Activated T-cell treated with anti-CD3 and anti-CD28 coated beads, Interleukin-2, amount 50 U/mL, for 72 hours (primary cell): ENCODE data around the gene BHLHA15. TPM values are rescaled to one million over a fixed set of nuclear protein-coding genes. Genes with fewer than 3 reads are reported as not detected.
A peak's percentile ranks its signal among the peaks of the same experiment; 100 is the strongest.

Experiments
- ATAC-seq, 2 donors: fragments of 150-1000 bp; cut with Tn5 transposase; replicated peaks in 1 of 2; 2 replicates each; pipeline ENCODE4 v1.10.0; 2021; ENCODE audit warnings: moderate library complexity in 2 of 2, mild to moderate bottlenecking in 1 of 2
- DNase-seq, 2 donors: peaks; one replicate each; pipeline ENCODE4 v3.0.0; 2021 to 2022; ENCODE audit warnings: mixed read lengths in 1 of 2
- H3K27ac Mint-ChIP-seq: one replicate; pipeline ENCODE4 v1.8.0; 2022; ENCODE audit warnings: mild to moderate bottlenecking, moderate library complexity, mixed read lengths
- H3K27me3 Mint-ChIP-seq: one replicate; pipeline ENCODE4 v1.8.0; 2022; ENCODE audit warnings: low read depth, mixed read lengths
- H3K36me3 Mint-ChIP-seq, 2 donors: one replicate each; pipeline ENCODE4 v1.8.0; 2022; ENCODE audit warnings: mixed read lengths in 2 of 2, mild to moderate bottlenecking in 1 of 2; ENCODE audit not compliant: insufficient read depth in 2 of 2
- H3K4me1 Mint-ChIP-seq: one replicate; pipeline ENCODE4 v1.8.0; 2022; ENCODE audit warnings: low read depth, mixed read lengths
- H3K4me3 Mint-ChIP-seq, 2 donors: one replicate each; pipeline ENCODE4 v1.8.0; 2022; ENCODE audit warnings: mild to moderate bottlenecking in 2 of 2, mixed read lengths in 2 of 2, moderate library complexity in 2 of 2
- H3K9me3 Mint-ChIP-seq, 2 donors: one replicate each; pipeline ENCODE4 v1.8.0; 2022; ENCODE audit warnings: mixed read lengths in 2 of 2
- total RNA-seq, 2 donors: library from RNA; stranded (reverse); gene quantifications; one replicate each; pipeline ENCODE4 v1.2.3, GENCODE V29; 2022

Gene BHLHA15
- total RNA-seq: 1 to 10 TPM in 1 of 2 donors, under 1 TPM in 1; 0.65 to 3.3 TPM

DNA sequence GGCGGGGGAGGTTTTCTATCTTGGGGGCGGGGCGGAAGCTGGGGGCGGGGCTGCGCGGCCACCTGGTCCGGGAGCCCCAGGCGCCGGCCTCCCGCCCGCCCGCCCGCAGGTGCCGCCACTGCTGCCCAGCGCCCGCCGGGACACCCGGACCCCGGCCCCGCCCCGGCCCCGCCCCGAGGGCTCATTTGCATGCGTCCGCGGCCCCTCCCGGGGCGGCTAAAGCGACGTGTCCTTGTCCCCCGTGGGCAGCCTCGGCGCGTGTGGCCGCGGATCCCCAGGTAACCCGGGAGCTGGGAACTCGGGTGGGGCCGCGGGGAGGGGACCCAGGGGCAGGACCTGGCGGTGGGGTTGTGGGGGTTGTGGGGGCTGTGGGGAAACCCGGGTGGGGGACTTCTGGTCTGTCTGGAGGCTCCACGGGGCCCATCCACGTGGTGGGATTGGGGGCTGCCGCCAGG, at the start of gene BHLHA15:
Gene BHLHA15, plus strand, starts transcription at position 219 of the 455 bp plus-strand sequence. CDS start 871 bp downstream, outside the sequence.
- Mint-ChIP-seq H3K27ac (peak within 1 kb of the TSS; percentile 13), H3K36me3 (no peaks in the 10 kb centered on the region), H3K4me1 (no peaks in the 10 kb centered on the region), H3K4me3 (peak within 1 kb of the TSS; percentile 56 to 70), H3K9me3 (no peaks in the 10 kb centered on the region), H3K27me3 (no peaks in the 10 kb centered on the region)
- ATAC-seq (peak; percentile 60 to 69), DNase-seq (peak; percentile 31 to 55)

DNA sequence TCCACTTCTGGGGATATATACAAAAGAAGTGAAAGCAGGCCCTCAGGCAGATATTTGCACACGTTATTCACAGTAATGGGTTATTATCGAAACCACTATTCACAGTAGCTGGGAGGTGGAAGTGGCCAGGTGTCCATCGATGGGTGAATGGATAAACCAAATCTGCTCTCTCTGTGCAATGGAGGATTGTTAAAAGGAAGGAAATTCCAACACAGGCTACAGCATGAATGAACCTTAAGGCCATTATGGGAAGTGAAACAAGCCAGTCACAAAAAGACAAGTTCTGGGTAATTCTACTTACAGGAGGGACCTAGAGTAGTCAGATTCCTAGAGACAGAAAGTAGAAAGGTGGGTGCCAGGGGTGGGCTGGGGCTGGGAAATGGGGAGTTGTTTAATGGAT, 48.5 kb upstream of the BHLHA15 start:
- no peak overlapping the region for H3K27ac Mint-ChIP-seq
- H3K4me1 Mint-ChIP-seq: peaks cover 9% of the 10 kb centered on the region
- ATAC-seq (no peak), DNase-seq (no peak)
- no peaks in the 10 kb centered on the region for H3K9me3 Mint-ChIP-seq
- no peak overlapping the region for H3K4me3 Mint-ChIP-seq
- H3K27me3 Mint-ChIP-seq: no peaks in the 10 kb centered on the region
- peaks cover 0 to 2% of the 10 kb centered on the region in 2 donors for H3K36me3 Mint-ChIP-seq

DNA sequence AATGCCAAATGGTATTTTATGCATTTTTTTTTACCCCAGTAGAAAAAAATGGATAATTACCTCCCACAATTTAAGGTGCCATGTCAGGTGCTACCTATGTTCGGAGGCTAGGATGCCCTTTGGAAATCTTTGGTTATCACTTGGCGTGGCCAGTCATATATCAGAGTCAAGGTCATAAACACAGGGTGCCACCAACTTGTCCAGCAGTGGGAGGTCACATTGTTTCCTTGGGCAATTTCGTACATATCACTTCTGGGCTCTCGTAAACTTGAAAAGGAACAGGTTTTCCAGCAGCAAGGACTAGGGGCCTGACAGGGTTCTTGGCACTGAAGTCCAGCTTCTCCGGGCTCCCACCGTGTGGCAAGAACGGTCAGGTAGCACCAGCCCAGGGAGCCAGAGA, 48.0 kb upstream of the BHLHA15 start:
- DNase-seq: no peak
- Mint-ChIP-seq H3K4me1 (peaks cover 12% of the 10 kb centered on the region), H3K9me3 (no peaks in the 10 kb centered on the region), H3K27ac (no peak overlapping the region), H3K27me3 (no peaks in the 10 kb centered on the region), H3K36me3 (peaks cover 0 to 2% of the 10 kb centered on the region in 2 donors), H3K4me3 (no peak overlapping the region)
- ATAC-seq: no peak

DNA sequence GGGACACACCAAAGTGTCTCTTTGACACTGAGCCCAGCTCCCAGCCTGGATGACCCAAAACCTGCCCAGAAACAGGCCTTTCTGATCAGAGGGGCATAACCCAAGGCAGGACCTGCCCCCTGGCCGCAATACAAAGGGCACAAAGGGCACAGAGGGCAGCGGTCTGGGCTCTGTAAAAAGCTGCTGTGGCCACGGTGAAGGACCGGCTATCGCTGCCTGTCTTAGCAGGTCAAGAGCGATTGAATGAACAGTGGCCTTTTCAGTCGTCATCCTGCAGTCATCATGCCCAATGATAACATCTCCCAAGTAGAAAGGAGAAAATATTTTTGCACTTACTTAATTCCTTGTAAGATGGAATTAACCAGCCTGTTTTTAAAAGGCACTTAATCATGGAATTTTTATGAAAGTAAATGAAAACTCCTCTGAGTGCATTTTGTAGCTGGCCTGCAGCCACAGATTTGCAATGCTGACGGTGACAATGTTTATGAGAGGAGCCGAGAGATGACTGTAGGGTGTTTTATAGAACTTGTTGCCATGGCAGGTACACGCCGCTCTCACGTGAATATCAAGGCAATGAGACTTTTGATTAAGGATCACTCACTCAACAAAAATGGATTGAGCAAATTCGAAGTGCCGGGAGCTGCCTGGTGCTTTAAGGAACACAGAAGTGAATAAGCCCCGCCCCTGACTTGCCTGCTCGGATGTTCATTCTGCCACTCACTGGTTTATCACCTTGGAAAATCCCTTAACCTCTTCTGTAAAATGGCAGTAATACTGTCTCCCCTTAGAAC, 47.3 kb upstream of the BHLHA15 start:
- Mint-ChIP-seq H3K27ac (no peak overlapping the region), H3K4me3 (no peak overlapping the region), H3K4me1 (peaks cover 12% of the 10 kb centered on the region), H3K27me3 (no peaks in the 10 kb centered on the region), H3K9me3 (no peaks in the 10 kb centered on the region), H3K36me3 (peaks cover 0 to 2% of the 10 kb centered on the region in 2 donors)
- DNase-seq: no peak
- ATAC-seq: no peak

DNA sequence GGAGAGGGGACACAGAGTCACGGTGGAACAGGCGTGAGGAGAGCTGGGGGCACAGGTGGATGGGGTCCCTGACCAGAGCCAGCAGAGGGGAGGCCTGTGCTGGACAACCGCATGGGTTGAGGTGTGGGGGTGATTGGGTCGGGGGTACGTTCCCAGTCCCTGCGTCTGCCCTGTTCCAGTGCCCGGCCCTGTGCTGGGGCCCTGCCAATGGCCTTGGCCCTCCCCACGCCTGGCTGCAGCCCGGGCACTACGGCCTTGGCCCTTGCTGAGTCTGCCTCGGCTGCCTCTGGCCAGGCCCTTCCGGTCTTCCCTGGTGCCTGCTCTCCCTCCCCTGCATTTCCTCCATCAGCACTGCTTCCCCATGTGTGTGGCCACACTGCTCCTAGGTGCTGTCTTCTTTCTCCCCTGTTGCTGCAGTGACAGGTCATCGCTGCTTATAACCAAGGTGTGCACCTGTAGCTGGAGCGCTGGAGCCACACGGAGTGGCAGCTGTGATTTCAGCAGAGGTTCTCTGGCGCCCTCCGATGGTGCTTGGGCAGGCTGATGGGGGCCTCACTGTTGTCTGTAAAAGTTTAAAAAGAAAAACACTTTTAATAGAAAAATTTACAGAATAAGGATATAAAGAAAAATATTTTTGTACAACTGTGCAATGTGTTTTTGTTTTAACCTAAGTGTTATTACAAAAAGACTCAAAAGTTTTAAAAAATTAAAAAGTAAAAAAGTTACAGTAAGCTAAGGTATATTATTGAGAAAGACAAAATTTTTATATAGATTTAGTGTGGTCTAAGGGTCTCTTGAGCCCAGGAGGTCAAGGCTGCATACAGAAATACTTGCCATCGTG, 45.2 kb upstream of the BHLHA15 start:
- Mint-ChIP-seq H3K27me3 (no peaks in the 10 kb centered on the region), H3K27ac (no peak overlapping the region), H3K4me1 (peaks cover 12% of the 10 kb centered on the region), H3K4me3 (no peak overlapping the region), H3K36me3 (no peaks in the 10 kb centered on the region), H3K9me3 (no peaks in the 10 kb centered on the region)
- DNase-seq (peak; percentile 62 to 65), ATAC-seq (peak; percentile 66 to 71)

DNA sequence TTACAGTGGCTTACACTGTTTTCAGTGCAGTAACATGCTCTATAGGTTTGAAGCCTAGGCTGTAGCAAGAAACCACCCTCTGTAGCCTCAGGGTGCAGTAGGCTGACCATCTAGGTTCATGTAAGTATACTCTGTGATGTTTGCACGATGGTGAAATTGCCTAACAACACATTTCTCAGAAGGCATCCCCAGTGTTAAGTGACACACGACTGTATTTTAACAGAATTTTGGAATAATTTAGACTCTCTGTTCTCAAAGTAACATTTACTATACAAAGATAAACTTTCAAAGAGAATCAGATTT, 44.6 kb upstream of the BHLHA15 start:
- ATAC-seq (no peak), DNase-seq (no peak)
- no peaks in the 10 kb centered on the region for H3K27me3 Mint-ChIP-seq
- no peaks in the 10 kb centered on the region for H3K9me3 Mint-ChIP-seq
- no peak overlapping the region for H3K4me3 Mint-ChIP-seq
- H3K27ac Mint-ChIP-seq: no peak overlapping the region
- H3K36me3 Mint-ChIP-seq: no peaks in the 10 kb centered on the region
- peaks cover 12% of the 10 kb centered on the region for H3K4me1 Mint-ChIP-seq

DNA sequence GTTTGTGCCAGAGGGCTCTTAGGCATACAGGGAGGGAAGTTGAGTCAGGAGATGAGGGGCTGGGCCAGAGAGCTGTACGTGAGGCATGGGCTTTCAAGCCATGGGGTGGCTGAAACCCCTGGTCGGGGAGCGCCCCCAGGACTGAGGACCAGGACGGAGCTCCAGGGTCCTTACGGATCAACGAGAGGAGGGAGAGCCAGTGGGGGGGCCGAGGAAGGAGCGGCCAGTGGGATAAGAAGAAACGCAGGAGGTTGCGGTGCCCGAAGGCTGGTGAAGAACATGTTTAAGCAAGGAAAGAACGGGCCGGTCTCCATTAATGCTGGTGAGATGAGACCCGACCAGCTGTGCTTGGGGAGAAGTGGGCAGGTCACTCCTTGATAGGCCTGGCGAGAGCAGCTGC, 43.6 kb upstream of the BHLHA15 start:
- Mint-ChIP-seq H3K36me3 (no peaks in the 10 kb centered on the region), H3K4me3 (no peak overlapping the region), H3K4me1 (peaks cover 12% of the 10 kb centered on the region), H3K27ac (no peak overlapping the region), H3K9me3 (no peaks in the 10 kb centered on the region), H3K27me3 (no peaks in the 10 kb centered on the region)
- DNase-seq: no peak
- no peak for ATAC-seq

DNA sequence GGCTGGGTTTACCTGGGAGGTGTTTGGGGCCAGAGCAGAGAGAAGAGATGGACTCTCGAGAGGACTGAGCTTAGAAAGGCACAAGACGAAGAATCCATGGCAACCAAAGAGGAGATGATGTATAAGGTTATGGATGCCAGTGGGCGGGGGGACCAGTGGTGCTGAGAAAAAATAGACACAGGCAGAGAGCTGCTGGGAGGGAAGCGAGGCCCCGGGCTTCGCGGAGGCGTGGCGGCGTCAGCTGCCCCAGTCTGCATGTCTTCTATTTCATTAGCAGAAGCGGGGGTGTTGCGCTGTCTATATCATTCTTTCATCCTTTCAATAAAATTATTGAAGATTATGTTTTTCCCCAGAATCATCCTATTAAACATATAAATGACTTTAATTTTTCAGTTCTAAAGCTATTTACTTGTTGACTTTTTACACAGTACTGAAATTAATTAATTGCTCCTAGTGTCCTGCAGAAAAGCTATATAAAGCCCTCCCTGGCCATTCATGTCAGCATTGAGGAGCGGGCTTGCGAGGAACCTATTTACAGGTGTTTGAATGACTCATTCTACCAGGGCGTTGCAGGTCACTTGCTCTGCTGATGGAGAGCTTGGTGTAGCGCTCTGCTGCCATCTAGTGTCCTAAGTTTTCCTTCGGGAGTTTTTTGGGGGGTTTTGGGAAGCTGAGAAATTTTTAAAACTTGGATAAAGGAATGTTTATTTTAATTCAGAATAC, 42.9 kb upstream of the BHLHA15 start:
- Mint-ChIP-seq H3K4me3 (no peak overlapping the region), H3K27ac (no peak overlapping the region), H3K36me3 (no peaks in the 10 kb centered on the region), H3K4me1 (peaks cover 12% of the 10 kb centered on the region), H3K27me3 (no peaks in the 10 kb centered on the region), H3K9me3 (no peaks in the 10 kb centered on the region)
- ATAC-seq: peak; percentile 70 to 80
- DNase-seq: peak; percentile 55 to 68

DNA sequence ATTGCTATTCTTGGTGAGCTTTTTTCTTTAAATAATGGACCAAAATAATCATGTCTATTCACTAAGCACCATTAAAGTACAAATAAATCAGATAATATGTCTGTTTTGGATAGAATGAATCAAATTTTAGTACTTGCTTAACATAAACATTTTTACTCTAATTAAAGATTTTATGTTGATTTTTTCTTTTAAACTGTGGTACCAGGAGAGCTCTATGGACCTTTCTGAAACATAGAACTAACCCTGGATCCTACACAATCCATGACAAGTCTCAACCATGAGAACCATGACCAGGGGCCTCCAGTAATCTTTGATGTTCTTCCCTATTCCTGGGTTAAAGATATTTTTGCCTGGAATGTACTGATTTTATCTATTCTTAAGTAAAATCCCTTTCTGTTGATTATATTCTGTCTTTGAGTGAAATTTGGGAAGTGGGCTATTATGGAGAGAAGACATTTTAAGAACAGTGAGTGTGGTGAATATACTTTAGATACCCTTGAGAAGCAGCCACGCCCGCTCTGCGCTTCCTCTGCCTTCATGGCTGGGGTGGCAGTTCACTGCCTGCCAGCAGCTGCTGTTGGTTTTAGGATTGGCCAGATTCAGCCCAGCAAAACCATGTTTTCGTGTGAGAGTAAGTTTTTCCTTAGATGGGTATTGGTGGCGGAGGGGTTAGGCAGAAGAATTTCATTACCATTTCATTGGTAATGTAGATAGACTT, 42.2 kb upstream of the BHLHA15 start:
- no peak for ATAC-seq
- H3K36me3 Mint-ChIP-seq: no peaks in the 10 kb centered on the region
- no peaks in the 10 kb centered on the region for H3K27me3 Mint-ChIP-seq
- no peak for DNase-seq
- H3K27ac Mint-ChIP-seq: no peak overlapping the region
- no peak overlapping the region for H3K4me3 Mint-ChIP-seq
- no peaks in the 10 kb centered on the region for H3K9me3 Mint-ChIP-seq
- H3K4me1 Mint-ChIP-seq: peaks cover 12% of the 10 kb centered on the region

DNA sequence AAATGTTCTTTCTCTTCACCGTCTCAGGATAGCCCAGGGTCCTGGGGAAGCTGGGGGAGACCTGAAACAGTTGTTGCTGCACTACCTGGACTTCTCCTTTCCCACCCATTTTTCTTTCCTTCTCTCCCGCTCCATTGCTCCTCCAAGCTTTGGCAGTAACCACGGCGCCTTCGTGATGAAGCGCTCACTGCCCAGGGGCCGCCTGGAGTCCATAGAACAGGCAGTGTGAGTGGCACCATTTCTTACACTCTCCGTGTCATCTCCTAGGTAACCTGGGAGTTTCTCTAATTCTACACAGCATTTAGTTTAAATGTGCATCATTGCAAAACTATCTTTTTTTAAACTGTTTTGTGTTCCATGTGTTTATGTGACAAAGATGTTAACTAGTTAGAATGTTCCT, 40.3 kb upstream of the BHLHA15 start:
- ATAC-seq (no peak), DNase-seq (no peak)
- Mint-ChIP-seq H3K36me3 (no peaks in the 10 kb centered on the region), H3K4me1 (peaks cover 7% of the 10 kb centered on the region), H3K9me3 (no peaks in the 10 kb centered on the region), H3K27me3 (no peaks in the 10 kb centered on the region), H3K4me3 (no peak overlapping the region), H3K27ac (no peak overlapping the region)

DNA sequence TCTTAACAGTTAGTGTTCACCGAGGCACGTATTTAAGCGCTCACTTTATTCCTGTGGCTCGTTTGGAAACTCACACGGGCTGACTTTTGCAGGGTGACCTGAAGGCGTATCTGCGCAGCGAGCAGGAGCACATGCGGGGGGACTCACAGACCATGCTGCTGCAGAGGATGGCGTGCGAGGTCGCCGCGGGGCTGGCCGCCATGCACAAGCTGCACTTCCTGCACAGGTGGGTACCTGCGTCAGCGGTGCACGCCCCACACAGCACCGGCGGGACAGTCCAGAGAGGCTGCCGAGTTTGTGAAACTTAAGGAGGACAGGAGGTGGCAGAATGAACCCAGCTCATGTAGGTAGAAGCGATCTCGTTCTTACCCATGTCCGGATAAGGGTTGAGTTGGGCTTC, 39.8 kb upstream of the BHLHA15 start:
- H3K36me3 Mint-ChIP-seq: no peaks in the 10 kb centered on the region
- no peak for ATAC-seq

DNA sequence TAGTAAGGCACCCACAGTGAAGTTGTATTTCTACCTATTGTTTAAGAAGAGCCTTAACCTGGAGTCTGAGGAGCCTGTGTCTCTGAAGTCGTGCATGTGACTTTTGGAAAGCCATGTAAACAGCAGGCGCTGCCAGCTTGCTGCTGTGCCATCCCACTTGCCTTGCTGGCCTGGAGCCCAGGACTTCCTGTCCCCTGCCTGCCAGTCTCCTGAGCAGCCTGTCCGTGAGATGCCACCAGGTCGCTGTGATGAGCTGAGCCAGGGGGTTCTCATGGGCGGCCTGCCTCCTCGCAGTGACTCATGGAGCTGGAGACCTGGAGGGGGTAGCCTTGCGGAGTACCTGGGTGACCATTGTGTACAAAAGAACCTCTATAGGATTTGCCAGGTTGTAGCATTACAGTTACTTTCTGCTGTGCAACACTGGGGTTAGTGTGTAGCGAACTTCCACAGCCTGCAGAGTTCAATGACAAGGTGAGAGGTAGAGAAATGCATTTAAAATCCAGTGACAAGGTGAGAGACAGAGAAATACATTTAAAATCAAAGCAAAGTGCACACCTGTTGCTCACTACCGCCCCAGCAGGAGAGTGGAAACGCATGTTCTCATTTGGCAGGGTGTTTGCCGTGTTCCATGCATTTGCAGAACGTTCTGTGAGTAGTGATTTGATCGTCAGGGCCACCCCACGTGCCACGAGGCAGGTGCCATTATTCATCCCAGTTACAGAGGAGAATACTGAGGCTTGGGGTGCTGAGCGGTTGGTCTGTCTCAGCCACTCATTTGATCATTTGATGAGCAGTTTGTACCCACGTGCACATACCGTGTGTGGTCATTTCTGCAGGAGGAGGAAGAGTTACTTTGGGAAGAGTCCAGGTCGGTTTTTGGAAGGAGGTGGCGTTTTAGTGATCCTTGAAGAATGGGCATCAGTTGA, 36.6 kb upstream of the BHLHA15 start:
- Mint-ChIP-seq H3K9me3 (no peaks in the 10 kb centered on the region), H3K4me3 (no peak overlapping the region), H3K36me3 (no peaks in the 10 kb centered on the region), H3K4me1 (no peaks in the 10 kb centered on the region), H3K27ac (no peak overlapping the region), H3K27me3 (no peaks in the 10 kb centered on the region)
- ATAC-seq (no peak), DNase-seq (no peak)

More for the DNA sequence above, 39.8 kb upstream of the BHLHA15 start:
- H3K4me3 Mint-ChIP-seq: no peak overlapping the region
- H3K4me1 Mint-ChIP-seq: peaks cover 7% of the 10 kb centered on the region
- no peak for DNase-seq
- H3K27me3 Mint-ChIP-seq: no peaks in the 10 kb centered on the region
- no peak overlapping the region for H3K27ac Mint-ChIP-seq
- H3K9me3 Mint-ChIP-seq: no peaks in the 10 kb centered on the region
